Measurements from ENCODE around the gene CERKL.

The CERKL gene

DNA sequence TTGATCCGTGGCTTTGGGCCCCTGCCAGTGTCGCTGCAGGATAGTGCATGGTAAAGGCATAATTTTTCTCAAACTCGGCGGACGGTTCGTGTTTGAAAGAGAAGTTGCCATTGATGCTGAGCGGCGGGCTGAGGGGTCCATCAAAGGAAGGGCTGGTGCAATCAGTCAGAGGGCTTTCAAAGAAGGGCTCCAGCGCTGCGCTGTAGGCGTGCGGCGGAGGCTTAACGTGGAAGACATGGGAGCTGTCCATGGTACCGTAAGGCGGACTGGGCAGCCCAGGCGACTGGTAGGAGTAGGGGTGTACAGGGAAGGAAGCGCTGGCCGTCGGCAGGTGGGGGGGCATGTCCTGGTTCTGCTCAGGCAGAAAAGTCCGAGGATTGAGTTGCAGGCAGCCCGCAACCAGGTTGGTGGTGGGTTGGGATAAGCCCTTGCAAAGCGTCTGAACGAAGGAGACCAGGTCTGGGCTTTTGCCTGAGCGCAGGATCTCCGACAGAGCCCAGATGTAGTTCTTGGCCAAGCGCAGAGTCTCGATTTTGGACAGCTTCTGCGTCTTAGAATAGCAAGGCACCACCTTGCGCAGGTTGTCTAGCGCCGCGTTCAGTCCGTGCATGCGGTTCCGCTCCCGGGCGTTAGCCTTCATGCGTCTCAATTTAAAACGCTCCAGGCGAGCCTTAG is 21.1 kb upstream of the CERKL start:
- DNase-seq, result peak; percentile 63

DNA sequence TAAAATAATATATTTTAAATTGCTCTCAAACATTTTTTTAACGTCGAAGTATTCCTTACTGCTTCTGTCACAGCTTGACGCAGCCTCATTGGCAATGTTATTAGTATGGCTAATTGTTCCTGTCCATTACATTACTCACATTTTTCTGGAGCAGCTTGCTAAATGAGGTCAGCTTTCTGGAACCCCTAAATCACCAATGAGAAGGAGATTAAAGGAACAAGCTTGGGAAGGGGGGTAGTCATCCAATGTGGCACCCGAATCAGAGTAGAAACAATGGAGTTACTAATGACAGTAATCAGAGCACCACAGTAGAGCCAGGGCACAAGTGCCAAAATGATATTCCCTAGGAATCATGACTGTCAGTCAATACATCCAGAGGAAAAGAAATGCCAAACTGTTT is 18.3 kb upstream of the CERKL start:
- DNase-seq, result no peak

DNA sequence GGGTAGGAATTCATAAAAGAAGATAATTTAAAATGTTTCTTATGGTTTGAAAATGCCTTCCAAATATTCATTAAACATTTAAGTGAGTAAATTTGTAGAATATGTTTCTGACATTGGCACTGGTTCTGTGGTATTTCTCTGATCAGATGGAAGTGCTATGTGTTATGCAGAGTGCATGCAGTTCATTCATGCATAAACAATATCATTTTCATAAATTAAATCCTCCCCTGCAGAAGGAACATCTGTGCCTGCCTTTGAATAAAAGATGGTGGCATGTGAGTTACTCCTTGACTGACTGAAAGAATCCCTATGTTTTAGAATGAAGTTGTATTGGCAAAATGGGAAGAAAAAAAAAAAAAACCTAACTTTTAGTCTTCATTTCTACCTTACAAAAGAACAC is 17.6 kb upstream of the CERKL start:
- no peak for DNase-seq

DNA sequence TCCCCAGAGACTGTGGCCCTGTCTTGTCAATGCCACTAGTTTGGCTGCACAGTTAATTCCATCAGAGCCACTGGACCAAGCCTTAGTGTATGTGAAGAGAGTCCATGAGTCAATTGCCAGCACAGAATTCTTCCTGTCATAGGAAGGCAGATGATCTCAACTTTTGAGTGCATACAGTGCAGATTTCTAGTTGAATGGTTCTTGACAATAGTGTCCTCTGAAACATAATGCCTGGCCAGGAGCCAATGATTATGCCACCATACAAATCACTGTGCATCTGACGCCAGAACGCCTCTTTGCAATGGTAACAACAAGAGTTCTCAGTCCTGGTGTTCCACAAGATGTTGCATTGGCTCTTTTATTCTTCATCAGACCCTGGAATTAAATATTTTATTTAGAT is 16.3 kb upstream of the CERKL start:
- no peak for DNase-seq

DNA sequence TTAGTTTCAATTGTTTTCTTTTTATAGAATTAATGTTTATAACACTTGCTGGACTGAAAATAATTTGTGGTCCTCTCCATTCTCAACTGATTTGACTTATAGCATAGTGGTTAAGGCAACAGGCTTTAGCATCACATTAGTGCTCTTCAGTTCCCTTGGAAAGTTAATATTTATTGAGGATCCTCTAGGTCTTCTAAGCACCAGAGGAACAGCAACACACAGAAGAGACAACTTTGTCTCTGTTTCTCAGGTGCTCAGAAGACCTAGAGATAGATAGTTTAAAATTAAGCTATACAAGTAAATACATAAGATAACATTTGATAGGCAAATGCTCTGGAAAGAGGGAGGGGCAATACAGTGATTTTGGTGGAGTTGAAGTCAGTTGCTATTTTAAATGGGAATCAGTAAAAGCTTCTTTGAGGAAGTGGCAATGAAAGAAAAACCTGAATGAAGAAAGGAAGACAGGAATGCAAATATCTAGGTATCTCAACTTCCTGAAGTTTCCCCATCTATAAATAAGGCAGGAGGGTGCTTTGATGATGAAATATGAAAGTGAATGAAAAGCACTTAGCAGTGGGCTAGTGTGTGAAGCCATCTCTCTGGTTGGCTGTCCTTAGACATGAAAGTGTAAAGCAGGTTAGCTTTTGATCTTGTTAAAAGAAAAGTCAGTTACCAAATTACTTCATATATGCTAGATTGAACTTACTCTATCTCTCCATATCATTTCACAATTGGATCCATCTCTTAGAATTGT is 15.5 kb upstream of the CERKL start:
- DNase-seq, result no peak

DNA sequence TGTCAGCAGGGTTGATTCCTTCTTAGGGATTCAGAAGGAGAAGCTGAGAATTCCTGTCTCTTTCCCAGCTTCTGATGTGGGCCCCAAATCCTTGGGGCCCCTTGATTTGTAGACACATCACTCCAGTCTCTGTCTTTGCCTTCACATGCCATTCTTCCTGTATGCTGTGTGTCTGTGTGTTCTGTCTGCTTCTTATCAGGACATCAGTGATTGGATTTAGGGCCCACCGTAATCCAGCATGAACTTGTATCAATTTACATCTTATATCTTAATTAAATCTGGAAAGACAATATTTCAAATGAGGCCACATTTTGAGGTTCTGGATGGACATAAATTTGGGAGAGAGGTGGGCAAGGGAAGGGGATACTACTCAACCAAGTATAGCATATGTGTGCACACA is 13.7 kb upstream of the CERKL start:
- no peak for DNase-seq

DNA sequence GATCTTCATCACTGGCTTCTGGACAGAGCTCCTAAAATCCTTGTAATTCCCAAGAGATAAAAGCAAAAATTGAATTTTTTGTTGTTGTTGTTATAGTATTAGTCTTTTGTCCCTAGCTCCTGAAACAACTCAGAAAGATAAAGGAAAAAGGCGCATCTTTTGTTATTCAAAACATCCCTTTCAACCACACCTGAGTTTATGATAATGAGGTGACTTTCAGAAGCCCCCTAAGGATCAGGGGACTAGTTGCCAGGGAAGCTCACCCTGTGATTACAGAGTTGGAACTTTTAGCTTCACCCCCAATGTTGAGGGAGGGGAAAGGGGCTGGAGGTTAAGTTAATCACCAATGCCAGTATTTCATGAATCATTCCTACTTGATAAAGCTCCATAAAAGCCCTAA is 10.3 kb upstream of the CERKL start:
- DNase-seq, result no peak

DNA sequence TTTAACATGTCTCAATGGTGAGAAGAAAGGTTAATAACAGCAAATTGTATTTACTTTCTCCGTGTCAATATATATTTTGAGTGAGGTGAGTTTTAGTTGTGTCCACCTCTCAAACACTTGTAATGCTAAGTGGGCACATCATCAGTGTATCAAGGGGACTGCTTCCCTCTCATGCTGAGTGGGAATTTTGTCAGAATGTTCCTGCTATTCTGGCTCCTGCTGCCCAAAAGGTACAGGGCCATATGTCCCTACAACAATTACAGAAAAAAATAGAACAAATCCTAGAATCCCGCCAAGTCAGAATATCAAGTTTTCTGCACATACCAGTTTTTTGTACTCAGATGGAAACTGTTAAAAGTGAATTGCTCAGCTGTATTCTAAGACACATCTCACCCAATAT is 5.4 kb upstream of the CERKL start:
- DNase-seq, result no peak

DNA sequence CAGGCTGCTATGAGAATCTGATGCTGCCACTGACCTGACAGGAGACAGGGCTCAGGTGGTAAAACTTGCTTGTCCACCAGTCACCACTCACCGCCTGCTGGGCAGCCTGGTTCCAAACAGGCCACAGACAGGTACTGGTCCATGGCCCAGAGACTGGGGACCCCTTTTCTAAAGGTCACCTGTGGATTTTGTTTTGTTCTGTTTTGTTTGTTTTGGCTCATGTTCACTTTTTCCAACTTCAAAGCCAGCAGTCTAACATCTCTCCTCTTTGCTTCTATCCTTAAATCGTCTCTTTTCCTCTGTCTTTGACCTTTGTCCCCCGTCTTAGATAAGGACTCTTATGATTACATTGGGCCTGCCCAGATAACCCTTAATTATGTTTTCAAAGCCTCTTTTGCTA is 3.3 kb upstream of the CERKL start:
- no peak for DNase-seq

DNA sequence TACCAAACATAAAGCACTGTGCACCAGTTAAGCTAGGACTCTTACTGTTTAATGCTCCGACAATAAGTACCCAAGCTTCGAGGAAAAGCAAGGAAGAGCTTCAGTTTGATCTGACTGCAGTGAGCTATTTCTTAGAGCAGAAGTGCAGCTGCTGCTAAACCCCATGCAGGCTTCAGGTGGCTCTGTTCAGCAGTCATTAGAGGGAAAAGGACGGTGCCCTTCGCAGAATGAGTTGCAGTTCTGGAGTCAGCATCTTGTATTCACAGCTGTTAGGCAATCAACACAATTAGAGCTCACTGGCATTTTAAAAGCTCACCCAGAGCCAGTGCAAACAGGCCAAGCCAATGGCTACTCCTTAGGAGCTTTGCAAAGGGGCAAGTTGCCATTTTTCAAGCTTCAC is 1.5 kb upstream of the CERKL start:
- DNase-seq, result no peak

DNA sequence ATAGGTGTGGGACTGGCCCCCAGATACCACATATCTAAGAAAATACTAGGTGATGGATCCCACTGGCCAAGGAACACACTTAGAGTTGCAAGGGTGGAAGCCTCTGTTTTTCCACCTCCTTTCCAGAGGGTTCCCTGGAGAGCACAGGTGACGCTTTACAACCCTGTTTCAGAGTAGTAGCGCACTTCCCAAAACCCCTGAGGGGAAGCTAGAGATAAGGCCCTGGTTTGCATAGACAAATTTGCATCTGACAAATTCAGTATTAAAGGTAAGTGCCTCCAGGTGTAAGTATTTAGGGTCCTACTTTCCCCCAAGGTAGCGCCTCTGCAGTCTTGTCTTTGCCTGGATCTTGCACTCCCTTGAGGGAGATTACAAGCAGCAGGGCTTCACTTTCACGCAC is 474 bp upstream of the CERKL start:
- no peak for DNase-seq

DNA sequence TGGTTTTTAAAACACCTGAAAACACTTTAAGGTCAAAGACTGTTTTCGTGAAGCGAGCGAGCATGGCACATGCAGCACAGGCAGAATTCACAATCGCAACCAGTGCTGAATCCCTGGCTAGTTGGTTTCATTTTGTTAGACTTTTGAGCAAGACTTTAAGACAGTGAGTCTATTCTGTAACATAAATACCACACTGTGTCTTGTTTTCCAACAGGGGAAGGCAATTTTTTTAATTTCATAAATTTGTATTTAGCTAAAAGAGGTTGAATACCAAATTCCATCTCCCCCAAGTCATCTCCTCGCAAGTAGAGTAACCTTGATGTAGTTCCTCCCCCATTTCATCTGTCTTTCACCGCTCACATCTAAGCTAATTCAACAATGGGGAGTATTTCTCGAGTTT is 1.4 kb downstream of the CERKL start:
- no peak for DNase-seq

DNA sequence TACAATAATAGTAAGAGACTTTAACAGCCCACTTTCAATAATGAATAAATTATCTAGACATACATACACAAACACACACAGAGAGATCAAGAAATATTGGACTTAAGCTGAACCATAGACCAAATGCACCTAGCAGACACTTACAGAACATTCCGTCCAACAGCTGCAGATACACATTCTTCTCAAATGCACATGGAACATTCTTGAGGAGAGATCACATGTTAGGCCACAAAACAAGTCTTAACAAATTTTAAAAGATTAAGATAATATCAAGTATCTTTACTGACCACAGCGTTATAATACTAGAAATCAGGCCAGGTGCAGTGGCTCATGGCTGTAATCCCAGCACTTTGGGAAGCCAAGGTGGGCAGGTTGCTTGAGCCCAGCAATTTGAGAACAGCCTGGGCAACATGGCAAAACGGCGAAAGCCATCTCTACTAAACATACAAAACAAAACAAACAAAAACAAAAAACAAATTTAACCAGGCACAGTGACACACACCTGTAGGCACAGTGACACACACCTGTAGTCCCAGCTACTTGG is 7.4 kb downstream of the CERKL start:
- no peak for DNase-seq

DNA sequence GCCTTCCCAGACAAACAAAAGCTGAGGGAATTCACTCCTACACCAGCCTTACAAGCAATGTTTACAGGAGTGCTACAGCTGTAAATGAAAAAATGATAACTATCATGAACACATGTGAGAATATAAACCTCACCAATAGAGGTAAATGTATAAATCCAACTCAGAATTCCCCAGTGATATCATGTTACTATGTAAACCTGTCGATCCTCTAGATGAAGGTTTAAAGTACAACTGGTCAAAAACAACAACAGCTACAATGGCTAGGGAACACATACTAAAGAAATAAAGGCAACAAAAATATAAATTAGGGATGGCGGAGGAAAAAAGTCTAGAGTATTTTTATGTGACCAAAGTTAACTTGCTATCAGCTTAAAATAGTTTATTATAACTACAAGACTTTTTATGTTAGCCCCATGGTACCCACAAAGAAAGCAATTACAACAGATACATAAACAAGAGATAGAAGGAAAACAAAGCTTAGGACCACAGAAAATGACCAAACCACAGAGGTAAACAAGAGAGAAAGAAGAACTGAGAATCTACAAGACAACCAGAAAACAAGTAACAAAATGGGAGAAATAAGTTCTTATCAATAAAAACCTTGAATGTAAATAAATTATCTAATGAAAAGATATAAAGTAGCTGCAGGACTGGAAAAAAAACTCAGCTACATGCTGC is 8.3 kb downstream of the CERKL start:
- DNase-seq, result no peak

DNA sequence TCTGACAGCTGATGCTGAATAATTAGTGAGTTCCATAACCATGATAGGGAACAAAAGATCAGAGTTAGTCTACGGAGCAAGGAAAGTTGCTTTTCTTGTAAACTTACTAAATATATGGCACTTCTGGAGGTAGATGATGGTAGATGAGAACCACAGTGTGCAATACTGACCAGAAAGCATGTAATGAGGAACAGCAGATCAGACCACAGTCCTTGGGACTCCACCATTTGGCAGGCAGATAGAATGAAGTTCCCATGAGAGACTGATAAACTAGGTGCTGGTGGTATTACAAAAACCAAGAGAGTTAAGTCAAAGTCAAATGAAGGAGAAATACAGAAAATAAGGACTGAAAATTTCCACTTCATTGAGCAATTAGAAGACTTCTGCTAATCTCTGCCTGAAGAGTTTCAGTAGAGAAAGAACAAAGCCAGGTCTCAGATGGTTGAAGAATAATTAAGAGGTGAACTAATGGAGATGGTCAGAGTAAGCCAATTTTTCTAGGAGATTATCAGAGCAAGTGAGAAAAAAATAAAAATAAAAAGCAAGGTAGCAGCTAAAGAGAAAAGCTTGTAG is 10.4 kb downstream of the CERKL start:
- DNase-seq, result no peak

DNA sequence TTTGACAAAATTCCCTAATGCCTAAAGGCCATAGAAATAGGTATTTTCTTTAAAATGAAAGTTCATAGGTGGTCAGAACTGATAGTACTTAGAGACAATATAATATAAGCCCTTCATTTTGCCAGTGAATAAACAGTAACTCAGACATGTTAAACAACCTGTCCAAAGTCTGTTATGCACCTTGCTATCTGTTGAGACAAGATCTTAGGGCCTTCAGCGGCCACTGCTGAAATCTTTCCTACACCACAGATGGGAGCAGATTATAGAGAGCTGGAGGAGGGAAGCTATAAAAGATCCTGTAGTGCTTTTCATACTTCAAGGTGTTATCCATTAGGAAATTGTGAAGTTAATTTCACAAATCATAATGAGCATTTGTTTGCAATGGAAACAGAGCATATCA is 13.8 kb downstream of the CERKL start:
- DNase-seq, result no peak

DNA sequence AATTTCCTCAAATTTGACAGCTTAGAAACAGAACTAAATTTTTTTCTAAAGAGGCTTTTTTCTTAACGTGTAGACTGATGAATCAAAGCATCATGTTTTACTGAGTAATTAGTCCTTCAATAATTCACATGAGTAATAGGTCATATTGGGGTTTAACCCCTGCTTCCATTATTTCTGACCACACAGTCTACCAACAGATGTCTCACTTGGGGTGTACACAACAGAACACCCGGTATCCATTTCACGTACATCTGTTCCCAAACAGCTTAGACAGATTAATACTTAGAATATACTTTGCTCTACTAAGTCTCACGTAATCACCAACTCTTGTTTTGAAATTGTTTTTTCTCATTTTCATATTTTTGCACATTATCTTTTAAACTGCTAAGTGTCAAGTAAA is 14.8 kb downstream of the CERKL start:
- no peak for DNase-seq

DNA sequence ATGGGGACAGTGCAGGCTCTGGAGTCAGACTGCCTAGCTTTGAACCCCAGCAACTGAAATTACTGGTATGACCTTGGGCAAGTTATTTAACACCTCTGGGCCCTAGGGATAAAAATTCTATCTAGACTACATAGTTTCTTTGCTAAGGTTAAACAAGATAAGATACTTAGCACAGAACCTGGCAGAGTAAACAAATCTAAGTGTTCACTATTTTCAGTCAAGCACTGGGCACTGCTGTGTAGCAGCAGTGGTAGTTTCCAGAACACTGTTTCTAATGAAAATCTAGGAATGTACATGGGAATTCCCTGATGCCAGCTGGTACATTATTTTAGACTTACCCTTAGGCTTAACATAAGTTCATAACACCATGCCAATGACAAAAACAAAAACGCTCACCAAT is 17.2 kb downstream of the CERKL start:
- no peak for DNase-seq

DNA sequence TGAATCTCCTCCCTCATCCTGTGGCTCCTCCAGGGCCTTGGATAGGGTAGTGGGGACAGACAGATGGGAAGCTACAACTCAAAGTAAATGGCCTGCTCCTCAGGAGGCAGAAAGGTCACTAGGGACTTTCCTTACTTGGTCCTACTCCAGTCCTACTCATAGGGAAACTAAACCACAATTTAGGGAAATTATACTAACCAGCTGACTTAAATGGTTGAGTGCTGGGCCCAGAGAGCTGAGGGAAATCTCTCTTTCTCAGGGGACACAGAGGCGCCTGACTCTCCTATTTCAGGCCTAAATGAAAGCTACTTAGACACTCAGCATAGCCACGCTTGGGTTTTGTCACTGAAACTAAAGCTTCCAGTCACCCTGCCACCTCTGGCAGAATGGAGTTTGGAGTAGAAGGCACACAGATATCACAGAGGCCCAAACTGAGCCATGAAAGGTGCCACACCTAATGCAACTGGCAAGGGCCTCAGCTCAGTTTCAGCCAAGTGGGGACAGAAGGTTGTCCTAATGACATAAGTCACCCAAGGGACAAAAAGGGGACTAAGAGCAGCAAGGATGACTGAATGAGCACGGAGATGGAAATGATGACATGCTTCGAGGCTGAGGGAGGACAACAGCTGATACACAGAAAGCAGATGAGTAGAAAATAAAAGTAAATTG is 24.0 kb downstream of the CERKL start:
- DNase-seq, result no peak

DNA sequence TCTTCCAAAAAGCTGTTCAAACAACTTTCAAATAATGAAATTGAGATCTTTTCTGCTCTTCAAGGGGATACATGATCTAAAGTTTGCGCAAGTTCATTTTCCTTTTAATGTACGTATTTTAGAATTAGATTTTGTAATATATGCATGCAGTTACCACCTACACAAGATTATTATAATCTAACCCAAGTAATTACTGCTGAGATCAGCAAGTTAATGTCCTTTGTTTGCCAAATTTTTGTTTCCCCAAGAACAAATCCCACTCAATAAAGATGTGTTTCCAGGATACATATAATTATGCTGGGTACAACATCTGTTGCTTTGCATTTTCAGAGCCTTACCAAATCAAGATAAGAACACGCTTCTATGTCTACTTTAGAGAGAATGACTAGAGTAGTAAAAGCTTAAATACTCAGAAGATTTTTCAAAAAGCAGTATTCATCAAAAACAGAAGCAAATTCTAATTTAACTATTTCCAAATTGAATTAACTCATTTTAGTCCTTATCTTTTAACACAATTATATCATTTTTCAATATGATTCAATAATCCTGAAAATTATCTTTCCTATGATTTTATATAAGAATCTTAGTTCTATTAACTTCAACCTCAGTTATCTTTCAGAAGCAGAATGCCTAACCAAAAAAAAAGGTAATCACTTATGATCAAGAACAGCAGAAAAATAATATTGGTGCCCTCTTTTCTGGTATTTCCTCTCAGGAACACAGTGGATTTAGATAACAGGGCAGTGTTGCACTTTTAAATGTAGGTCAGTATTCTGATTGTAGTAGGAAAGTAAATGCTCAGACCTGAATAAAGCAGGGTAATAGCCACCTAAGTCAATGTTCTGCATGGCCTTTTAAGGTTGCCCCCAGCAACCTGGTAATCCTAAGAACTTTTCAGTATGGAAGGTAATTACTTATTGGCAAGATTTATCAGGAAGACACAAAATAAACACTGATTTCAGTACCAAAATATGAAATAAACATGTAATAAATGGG is 28.0 kb downstream of the CERKL start:
- DNase-seq, result no peak

DNA sequence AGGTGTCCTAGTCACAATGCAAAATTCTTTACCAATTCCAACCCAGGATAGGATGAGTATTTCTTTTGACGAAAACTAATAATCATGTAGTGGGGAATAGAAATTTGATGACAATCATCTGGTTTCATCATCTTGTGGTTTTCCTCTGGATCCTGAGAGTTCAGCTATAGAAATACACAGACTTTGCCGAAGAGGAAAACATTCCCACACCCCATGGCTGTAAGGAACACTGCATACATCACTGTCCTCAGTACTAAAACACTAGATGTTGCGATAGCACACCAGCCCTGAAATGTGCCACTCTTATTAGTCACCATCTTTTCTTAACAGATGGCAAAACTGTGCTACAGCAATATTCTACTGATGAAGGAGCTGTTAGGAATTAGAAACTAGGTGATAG is 29.4 kb downstream of the CERKL start:
- no peak for DNase-seq

DNA sequence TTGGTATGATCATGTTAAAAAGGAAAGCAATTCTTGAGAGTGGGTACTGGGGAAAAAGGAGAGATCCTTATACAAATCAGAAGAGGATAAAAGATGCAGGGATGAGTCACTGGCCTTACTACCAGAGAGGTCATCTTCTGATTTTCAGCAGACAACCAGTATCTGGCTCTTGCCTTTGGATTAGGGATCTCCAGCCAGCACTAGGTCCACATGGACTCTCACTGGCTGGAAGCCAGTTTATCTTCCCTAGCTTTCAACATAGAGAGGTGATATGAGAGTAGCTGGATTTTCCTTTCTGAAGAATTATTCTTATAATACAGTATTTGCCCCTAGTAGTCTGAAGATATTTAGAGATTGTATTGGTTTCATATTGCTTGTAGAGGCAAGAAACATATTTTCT is 30.2 kb downstream of the CERKL start:
- DNase-seq, result no peak

All from activated gamma-delta T cell treated with Interleukin-2 at 50 U/mL for 16 hours (primary cell).